Fibroblast of lung (primary cell): Measurements from ENCODE around the gene MYO9A.

ENCODE experiments used
- EZH2 ChIP-seq: IDR thresholded peaks from 2 replicates; pipeline ENCODE4 v1.5.1; 2012; ENCODE audit warnings: low read length, control low read depth, mild to moderate bottlenecking; ENCODE audit errors: missing control alignments
- TF ChIP-seq, protein P1 (sequence below), 2 donors: IDR thresholded peaks in 1 of 2; conservative IDR thresholded peaks in 1 of 2; 1 replicate in 1 of 2; 2 replicates in 1 of 2; pipeline ENCODE4 v1.5.1; 2011 to 2012; ENCODE audit warnings: low read length in 2 of 2, control low read depth in 1 of 2, inconsistent platforms in 1 of 2, low read depth in 1 of 2, mild to moderate bottlenecking in 1 of 2

DNA sequence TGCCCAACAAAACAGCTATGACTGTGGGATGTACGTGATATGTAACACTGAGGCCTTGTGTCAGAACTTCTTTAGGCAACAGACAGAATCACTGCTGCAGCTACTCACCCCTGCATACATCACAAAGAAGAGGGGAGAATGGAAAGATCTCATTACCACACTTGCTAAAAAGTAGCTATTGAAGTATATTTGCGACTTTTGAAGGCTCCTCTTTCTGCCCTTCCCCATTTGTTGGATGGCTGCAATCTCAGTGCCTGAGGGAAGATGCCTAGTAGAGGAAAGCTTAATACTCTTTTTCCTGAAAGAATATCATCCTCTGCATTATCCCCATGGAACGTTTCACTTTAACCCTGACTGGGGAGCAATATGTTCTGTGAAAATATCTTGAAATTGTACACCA is 22.1 kb upstream of the MYO9A start:
- TF ChIP-seq, protein P1, sequence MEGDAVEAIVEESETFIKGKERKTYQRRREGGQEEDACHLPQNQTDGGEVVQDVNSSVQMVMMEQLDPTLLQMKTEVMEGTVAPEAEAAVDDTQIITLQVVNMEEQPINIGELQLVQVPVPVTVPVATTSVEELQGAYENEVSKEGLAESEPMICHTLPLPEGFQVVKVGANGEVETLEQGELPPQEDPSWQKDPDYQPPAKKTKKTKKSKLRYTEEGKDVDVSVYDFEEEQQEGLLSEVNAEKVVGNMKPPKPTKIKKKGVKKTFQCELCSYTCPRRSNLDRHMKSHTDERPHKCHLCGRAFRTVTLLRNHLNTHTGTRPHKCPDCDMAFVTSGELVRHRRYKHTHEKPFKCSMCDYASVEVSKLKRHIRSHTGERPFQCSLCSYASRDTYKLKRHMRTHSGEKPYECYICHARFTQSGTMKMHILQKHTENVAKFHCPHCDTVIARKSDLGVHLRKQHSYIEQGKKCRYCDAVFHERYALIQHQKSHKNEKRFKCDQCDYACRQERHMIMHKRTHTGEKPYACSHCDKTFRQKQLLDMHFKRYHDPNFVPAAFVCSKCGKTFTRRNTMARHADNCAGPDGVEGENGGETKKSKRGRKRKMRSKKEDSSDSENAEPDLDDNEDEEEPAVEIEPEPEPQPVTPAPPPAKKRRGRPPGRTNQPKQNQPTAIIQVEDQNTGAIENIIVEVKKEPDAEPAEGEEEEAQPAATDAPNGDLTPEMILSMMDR (conservative IDR thresholded peaks at IDR 0.05 in 1 of 2, IDR thresholded peaks at IDR 0.05 in 1 of 2; ENCODE audit: low read depth in 1 of 2, low read length in 2 of 2): no peak
- no peak for TF ChIP-seq EZH2
